Muscle of arm (tissue), 14 donors: Measurements from ENCODE around the gene TDP1. TPM values are rescaled to one million over a fixed set of nuclear protein-coding genes. Genes with fewer than 3 reads are reported as not detected.
A peak's percentile ranks its signal among the peaks of the same experiment; 100 is the strongest.

Experiments
- DNase-seq: peaks from one replicate; pipeline ENCODE4 v3.0.0-alpha.2; 2013
- long read RNA-seq, 11 donors: transcript quantifications; one replicate each; lab custom pipeline, GENCODE V29; 2026
- polyA plus RNA-seq, 12 donors: library from polyadenylated mRNA; unstranded; fragments of 120-200 nt; gene quantifications; one replicate each; pipeline ENCODE4 v1.2.1, GENCODE V29; 2013; ENCODE audit not compliant: insufficient read length in 12 of 12

The TDP1 gene
- polyA plus RNA-seq = 10 to 100 TPM in 8 of 12 donors, 1 to 10 TPM in 3, not detected in 1; 7.7 to 35.9 (median 11.0) TPM
- long read RNA-seq, donor 1, partial matches to known transcripts = 0 of 7 reads
- long read RNA-seq, donor 1, other reads (novel, unspliced or antisense) = 0 of 7 reads
- long read RNA-seq, donor 2 = 0 reads
- long read RNA-seq, donor 3 = 0 reads
- long read RNA-seq, donor 4, partial matches to known transcripts = 0 of 1 reads
- long read RNA-seq, donor 4, other reads (novel, unspliced or antisense) = 0 of 1 reads
- long read RNA-seq, donor 5, partial matches to known transcripts = 0 of 1 reads
- long read RNA-seq, donor 5, other reads (novel, unspliced or antisense) = 0 of 1 reads
- long read RNA-seq, donor 6, partial matches to known transcripts = 0 of 1 reads
- long read RNA-seq, donor 6, other reads (novel, unspliced or antisense) = 0 of 1 reads
- long read RNA-seq, donor 7, partial matches to known transcripts = 0 of 1 reads
- long read RNA-seq, donor 7, other reads (novel, unspliced or antisense) = 0 of 1 reads
- long read RNA-seq, donor 8, partial matches to known transcripts = 0 of 4 reads
- long read RNA-seq, donor 8, other reads (novel, unspliced or antisense) = 0 of 4 reads
- long read RNA-seq, donor 9, partial matches to known transcripts = 0 of 1 reads
- long read RNA-seq, donor 9, other reads (novel, unspliced or antisense) = 0 of 1 reads
- long read RNA-seq, donor 10, partial matches to known transcripts = 0 of 2 reads
- long read RNA-seq, donor 10, other reads (novel, unspliced or antisense) = 0 of 2 reads
- long read RNA-seq, donor 11 = 0 reads

GRCh38 chr14:89955745-89956660, at the start of gene TDP1:
Gene TDP1, plus strand, starts transcription at chr14:89955927. Its CDS starts 7,188 bp downstream, at chr14:89963115.
- peak; percentile 96 for DNase-seq

GRCh38 chr14:89906000-89906399, 49.7 kb upstream of the TDP1 start:
- DNase-seq = no peak

- no peak for DNase-seq
Observed at GRCh38 chr14:89907655-89908054, 48.1 kb upstream of the TDP1 start.

- DNase-seq = no peak
Observed at GRCh38 chr14:89908712-89909450, 46.8 kb upstream of the TDP1 start.

GRCh38 chr14:89909586-89909985, 46.1 kb upstream of the TDP1 start:
- DNase-seq = no peak

DNA sequence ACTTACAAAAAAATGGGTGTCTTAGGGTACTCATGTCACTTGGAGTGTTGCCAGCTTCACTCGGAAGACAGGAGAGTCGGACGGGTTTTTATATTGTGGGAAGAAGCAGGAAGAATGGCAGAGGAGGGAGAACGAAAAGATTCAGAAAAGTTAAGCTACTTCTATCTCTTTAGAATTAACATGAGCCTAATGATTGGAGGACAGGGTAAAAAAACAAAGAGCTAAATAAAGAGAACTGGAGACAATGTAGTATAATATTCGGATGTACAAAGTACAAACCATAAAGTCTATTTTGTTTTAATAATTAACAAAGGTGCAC, 45.1 kb upstream of the TDP1 start:
- no peak for DNase-seq

DNA sequence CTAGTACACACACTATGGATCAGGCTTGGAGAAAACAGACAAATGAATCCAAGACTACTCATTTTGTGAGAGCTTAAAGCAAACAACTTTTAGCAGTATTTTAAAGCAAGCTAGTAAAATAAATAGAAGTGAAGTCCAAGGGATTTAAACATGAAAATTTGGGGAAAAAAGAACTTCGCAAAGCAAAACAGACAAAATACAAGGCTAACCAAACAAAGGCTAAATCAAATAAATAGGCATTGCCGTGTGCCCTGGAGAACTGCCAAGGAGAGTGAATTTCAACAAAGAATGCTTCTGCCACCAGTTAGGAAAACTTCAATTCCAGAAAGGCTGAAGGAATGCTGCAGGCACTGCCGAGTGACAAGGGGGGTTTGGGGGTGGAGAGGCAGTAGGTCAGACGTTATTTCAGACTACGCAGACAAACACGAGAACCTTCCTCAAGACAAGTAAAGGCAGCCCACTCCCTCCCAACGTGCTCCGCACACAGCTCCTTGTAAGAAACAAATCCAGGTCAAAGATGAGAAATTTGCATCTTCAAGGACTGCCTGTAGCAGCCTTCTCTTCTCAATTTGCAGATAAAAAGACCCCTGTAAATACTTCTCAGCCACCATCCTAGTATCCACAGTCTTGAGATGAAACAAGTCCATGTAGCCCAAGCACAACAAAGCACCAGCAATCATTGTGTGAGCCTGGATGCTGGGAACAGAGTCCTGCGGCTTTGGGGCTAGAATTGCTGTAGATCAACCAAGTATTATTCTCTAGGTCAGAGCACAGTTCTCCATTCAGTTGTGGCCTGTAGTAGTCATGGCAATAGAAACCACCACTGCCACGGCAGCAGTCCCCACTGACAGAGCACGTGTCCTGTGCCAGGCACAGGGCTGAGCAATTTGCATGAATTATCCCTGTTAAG, 44.5 kb upstream of the TDP1 start:
- DNase-seq = no peak

DNA sequence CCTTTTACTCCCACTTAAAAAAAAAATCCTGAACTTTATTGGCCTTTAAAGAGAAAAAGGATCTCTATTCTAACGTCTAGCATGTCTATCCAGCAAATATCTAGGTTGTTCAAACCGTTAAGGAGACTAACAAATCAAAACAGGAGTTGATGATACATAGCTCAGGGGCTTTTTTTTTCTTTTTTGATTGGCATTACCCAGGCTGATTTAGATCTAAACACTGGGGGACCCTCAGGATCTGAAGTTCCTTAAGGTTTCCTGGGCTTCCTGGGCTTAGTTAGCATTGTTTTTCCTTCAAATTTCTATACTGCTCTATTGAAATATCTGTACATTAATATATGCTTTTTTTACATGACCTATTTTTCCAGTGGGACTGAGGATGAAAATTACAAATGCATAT, 43.5 kb upstream of the TDP1 start:
- DNase-seq = no peak

DNA sequence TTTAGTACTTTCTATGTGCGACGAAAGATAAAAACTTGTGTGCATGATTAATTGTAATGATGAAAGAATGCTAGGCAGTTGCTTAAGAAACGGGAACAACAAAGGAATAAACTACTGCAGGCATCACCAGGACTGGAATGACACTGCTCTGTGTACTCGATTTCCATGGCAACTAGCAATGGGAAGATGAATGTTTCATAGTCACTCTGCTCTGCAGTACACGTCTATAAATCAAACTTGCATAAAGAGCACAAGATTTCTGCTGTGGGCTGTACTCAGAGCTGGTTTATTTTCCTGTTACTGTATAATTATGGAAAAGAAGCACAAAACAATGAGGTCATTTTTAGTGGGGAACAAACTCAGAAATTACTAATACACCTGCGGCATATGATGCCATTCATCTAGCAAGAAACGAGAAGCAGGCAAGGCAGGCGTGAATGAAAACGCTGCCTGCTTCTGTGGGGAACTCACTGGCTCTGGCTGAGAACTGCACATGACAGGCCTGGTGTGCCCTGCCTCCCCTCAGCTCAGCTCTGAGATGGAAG, 43.0 kb upstream of the TDP1 start:
- peak; percentile 84 for DNase-seq

DNA sequence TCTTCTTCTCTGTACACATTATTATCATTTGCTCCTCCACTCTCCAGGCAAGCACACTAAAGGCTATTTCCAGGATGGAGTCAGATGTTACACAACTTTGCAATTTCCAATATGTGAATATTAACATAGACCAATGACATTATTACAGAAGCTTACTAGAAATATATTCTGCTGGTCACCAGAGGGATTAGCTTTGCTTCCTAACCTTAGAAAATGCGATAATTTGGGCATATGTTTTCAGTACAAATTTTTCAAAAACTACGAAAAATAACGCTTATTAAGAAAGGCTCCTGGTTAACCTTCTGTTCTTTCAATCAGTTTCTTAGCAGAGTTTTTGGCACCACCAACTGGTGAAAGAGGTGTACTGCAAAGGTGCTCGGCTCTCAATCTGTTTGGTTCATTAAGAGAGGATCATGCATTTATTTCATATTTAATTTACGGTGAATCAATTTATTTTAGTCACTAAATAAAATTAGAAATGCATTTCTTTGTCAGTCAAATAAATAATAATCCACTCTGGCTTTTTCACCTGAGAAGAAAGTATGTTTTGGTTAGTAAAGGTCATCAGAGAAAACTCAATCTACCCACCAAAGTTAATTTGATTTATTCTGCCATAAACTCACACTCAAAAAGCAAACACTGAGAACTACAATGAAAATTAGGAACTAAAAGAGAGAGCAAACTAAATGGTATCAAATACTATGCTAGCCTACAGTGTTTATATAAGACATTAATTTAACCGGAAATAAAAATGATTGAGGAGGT, 40.4 kb upstream of the TDP1 start:
- peak; percentile 79 for DNase-seq

DNA sequence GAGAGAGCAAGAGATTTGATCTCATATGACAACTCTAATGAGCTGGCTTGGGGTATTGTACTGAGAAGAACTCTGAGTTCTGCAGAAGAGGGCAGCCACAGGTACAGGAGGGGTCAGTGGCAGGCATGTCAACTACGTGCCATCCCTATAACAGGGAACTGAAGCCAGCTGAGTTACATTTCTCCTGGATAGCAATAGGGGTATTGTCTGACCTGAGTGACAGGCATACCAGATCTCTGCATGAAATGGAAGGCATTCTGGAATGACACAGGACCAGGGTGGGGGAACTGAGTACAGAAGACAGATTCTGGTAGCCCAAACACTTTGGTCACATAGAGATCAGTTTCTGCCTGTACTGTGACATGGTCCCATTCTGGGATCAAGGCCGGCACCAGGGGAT, 37.0 kb upstream of the TDP1 start:
- DNase-seq = no peak

GRCh38 chr14:89920056-89920455, 35.7 kb upstream of the TDP1 start:
- DNase-seq = no peak

DNA sequence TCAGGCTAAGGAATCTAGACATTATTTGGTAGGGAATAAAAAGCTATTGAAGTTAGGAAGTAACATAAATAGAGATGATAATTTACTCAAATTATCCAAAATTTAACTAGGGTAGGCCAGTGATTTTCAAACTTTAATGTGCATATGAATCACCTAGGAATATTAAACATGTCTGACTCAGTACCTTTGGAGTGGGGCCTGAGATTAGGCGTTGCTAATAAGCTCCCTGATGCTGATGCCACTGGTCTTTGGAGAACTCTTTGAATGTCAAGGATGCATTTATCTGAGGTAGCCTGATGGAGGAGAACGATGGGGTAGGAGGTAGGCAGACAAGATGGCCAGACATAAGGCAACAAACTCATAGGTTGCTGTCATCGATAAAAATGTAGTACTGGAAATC, 34.4 kb upstream of the TDP1 start:
- DNase-seq = no peak

DNA sequence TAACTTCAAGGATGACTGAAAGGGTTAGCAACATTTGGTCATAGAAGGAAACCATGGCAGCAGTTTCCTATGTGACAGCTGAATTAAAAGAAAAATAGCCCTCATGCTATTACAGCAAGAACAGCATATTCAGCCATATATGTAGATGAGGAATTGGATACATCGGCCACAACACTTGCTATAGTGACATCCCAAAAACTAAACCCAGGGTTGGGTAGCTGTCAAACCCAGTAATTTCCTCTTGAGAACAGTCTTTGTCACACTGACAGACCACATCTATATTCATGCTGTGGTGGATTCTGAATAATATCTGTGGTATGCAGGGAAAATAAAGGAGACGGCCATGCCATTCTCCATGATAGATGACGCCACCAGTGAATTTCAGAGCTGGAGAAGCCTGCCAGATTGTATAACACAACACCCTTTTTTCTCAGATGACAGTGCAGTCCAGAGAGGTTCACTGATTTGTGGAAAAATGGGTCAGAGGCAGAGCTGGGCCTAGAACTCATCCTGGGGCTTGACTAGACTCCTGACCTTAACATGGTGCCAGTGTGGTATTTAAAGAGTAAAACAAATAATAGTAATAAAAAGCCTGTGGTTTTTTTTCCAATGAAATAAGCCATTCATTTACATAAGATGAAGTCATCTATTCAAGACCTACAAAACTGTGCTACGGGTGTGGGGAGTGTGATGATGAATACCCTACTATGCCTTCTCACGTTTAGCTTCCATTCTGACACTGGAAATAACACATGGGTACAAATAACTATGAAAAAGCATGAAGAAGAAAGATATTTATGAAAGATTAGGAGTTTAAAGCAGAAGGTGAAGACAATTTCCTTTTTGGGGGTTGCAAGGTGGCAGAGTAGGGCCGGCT, 33.5 kb upstream of the TDP1 start:
- DNase-seq = no peak

DNA sequence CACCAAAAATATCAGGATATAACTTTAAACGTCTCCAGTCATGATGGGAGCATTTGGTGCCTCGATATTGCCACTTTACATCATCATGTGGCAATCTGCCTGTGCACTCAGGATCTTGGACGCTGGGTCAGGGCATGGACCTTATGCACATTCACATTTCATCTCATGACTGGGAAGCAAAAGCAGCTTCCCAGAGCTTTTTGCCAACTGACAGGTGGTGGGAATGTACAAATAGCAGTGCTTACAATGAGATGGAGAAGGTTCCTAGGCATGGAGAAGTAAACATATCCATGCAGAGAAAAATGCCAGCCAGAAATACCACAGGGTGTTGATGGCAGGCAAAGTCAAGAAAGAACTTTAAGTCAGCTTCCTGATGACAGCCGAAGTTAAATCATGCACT, 31.5 kb upstream of the TDP1 start:
- no peak for DNase-seq

DNA sequence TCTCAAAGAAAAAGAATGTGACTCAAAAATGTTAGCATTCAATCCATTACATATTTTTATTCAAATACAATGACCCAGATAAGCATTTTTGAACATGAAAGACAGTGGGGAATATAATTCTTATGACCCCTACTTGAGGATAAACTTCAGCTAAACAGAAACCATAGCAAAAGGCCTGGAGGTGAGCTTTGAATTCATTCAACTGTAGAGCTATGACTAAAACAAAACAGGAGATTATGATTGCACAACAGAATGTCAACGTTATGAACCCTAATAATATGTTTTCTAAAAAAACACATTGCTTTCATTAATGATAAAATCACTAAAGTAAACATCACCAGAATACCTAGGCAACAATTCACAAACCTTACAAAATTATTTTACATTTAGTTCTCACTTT, 29.0 kb upstream of the TDP1 start:
- DNase-seq = no peak

GRCh38 chr14:89927186-89927865, 28.4 kb upstream of the TDP1 start:
- no peak for DNase-seq

- no peak for DNase-seq
Observed at GRCh38 chr14:89933002-89933401, 22.7 kb upstream of the TDP1 start.
